GM21576 (cell line): ENCODE data around the gene OTOG.

Source experiments
- ATAC-seq: cut with Tn5 transposase; IDR thresholded peaks from one replicate; pipeline ENCODE4 v1.9.1; 2021; ENCODE audit warnings: mild to moderate bottlenecking, moderate library complexity; ENCODE audit not compliant: unreplicated experiment

The OTOG gene

GRCh38 chr11:17516551-17517150 is 30.4 kb upstream of the OTOG start:
- ATAC-seq = no peak

GRCh38 chr11:17517186-17517585 is 29.9 kb upstream of the OTOG start:
- ATAC-seq = no peak

GRCh38 chr11:17518366-17518765 is 28.7 kb upstream of the OTOG start:
- no peak for ATAC-seq

- no peak for ATAC-seq
These were observed 27.8 kb upstream of the OTOG start for GRCh38 chr11:17519061-17519885.

- ATAC-seq = no peak
These were observed 25.8 kb upstream of the OTOG start for GRCh38 chr11:17521106-17521900.

GRCh38 chr11:17522655-17523054 is 24.4 kb upstream of the OTOG start:
- no peak for ATAC-seq

- ATAC-seq = no peak
These were observed 22.8 kb upstream of the OTOG start for GRCh38 chr11:17524221-17524620.

- ATAC-seq = no peak
These were observed 21.5 kb upstream of the OTOG start for GRCh38 chr11:17525570-17525969.

- ATAC-seq = no peak
These were observed 20.7 kb upstream of the OTOG start for GRCh38 chr11:17526326-17526725.

GRCh38 chr11:17526931-17527627 is 20.0 kb upstream of the OTOG start:
- ATAC-seq = no peak

- ATAC-seq = no peak
These were observed 19.4 kb upstream of the OTOG start for GRCh38 chr11:17527628-17527995.

GRCh38 chr11:17528181-17528691 is 18.8 kb upstream of the OTOG start:
- peak; percentile 46 for ATAC-seq

- no peak for ATAC-seq
These were observed 17.9 kb upstream of the OTOG start for GRCh38 chr11:17528906-17529843.

GRCh38 chr11:17529844-17530185 is 17.2 kb upstream of the OTOG start:
- ATAC-seq = no peak

GRCh38 chr11:17531071-17531600 is 15.9 kb upstream of the OTOG start:
- no peak for ATAC-seq

- no peak for ATAC-seq
These were observed 15.4 kb upstream of the OTOG start for GRCh38 chr11:17531636-17532113.

GRCh38 chr11:17532784-17533183 is 14.3 kb upstream of the OTOG start:
- ATAC-seq = no peak

GRCh38 chr11:17533341-17533740 is 13.7 kb upstream of the OTOG start:
- ATAC-seq = no peak

- no peak for ATAC-seq
These were observed 13.2 kb upstream of the OTOG start for GRCh38 chr11:17533778-17534415.
